ENCODE results near the gene LCE6A. TPM values are rescaled to one million over a fixed set of nuclear protein-coding genes. Genes with fewer than 3 reads are reported as not detected.

LCE6A gene
- total RNA-seq, 4 donors from 2014 or later: not detected

- intact Hi-C loops (cut with DNase I; ENCODE audit: low total_unique reads): no loop called here
- H3K27me3 ChIP-seq: no peaks in the 10 kb centered on the region
- H3K9me3 ChIP-seq: no peaks in the 10 kb centered on the region
- no peak for DNase-seq
- TF ChIP-seq, protein P1, sequence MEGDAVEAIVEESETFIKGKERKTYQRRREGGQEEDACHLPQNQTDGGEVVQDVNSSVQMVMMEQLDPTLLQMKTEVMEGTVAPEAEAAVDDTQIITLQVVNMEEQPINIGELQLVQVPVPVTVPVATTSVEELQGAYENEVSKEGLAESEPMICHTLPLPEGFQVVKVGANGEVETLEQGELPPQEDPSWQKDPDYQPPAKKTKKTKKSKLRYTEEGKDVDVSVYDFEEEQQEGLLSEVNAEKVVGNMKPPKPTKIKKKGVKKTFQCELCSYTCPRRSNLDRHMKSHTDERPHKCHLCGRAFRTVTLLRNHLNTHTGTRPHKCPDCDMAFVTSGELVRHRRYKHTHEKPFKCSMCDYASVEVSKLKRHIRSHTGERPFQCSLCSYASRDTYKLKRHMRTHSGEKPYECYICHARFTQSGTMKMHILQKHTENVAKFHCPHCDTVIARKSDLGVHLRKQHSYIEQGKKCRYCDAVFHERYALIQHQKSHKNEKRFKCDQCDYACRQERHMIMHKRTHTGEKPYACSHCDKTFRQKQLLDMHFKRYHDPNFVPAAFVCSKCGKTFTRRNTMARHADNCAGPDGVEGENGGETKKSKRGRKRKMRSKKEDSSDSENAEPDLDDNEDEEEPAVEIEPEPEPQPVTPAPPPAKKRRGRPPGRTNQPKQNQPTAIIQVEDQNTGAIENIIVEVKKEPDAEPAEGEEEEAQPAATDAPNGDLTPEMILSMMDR (IDR thresholded peaks at IDR 0.05): no peak
- TF ChIP-seq POLR2A (IDR thresholded peaks at IDR 0.05): no peak
- no peaks in the 10 kb centered on the region for H3K36me3 ChIP-seq
- no peak overlapping the region for H3K27ac ChIP-seq
- no peak overlapping the region for H3K4me3 ChIP-seq
- H3K4me1 ChIP-seq: no peaks in the 10 kb centered on the region
These were observed 29.1 kb downstream of the LCE6A start for GRCh38 chr1:152871731-152872126.

GRCh38 chr1:152873495-152873894 lies 30.8 kb downstream of the LCE6A start:
- intact Hi-C loops (cut with DNase I; ENCODE audit: low total_unique reads): no loop called here
- Histone ChIP-seq H3K4me3 (no peak overlapping the region), H3K4me1 (no peaks in the 10 kb centered on the region), H3K9me3 (no peaks in the 10 kb centered on the region), H3K36me3 (no peaks in the 10 kb centered on the region), H3K27me3 (no peaks in the 10 kb centered on the region), H3K27ac (no peak overlapping the region)
- no peak for TF ChIP-seq POLR2A (IDR thresholded peaks at IDR 0.05)
- TF ChIP-seq, protein P1 (IDR thresholded peaks at IDR 0.05): no peak
- DNase-seq: no peak

DNA sequence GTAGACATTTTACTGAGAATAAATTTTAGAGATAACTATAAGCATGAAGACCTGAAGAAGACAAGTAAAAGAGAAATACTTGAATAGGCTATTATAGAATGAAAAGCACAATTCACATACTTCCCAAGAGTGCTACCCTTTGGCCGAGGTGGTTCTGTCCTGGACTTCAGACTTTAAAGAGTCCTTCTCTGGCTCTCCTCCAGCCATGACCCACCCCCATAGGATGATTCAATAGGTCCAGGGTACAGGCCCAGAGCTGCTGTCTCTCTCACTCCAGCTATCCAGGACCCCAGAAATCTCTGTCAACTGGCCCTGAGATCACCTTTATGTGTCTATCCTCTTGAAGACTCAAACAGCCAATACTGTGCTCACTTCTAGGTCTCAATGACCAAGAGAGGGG lies 34.2 kb downstream of the LCE6A start:
- Histone ChIP-seq H3K36me3 (no peaks in the 10 kb centered on the region), H3K27me3 (no peaks in the 10 kb centered on the region), H3K4me1 (no peaks in the 10 kb centered on the region), H3K27ac (no peak overlapping the region), H3K9me3 (no peaks in the 10 kb centered on the region), H3K4me3 (no peak overlapping the region)
- intact Hi-C loops (cut with DNase I; ENCODE audit: low total_unique reads): no loop called here
- TF ChIP-seq, protein P1 (IDR thresholded peaks at IDR 0.05): no peak
- no peak for TF ChIP-seq POLR2A (IDR thresholded peaks at IDR 0.05)
- no peak for DNase-seq

DNA sequence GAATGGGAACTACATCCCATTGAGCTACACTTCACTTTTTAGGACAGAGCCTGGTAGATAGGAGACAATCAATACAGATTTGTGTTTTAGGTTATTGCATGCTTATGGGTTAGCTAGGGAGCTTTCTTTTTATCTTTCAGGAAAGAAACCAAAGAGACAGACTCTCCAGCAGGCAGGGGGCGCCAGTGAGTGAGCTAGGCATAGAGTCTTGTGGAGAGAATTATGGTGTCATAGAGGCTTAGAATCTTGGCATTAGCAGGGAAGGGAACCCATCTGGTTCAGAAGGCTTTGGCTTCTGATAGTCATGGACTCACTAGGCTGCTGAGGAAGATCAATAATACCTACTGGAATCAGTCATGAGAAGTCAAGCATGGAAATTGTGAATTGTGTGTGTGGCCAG lies 35.4 kb downstream of the LCE6A start, which contains the start of gene SMCP:
Gene SMCP, plus strand, starts transcription at position 281 of the 400 bp plus-strand sequence. CDS start 6,101 bp downstream, outside the sequence.
- no peak for DNase-seq
- Histone ChIP-seq H3K4me3 (no peak within 1 kb of the TSS), H3K27ac (no peak within 1 kb of the TSS), H3K27me3 (no peaks in the 10 kb centered on the region), H3K36me3 (no peaks in the 10 kb centered on the region), H3K4me1 (no peaks in the 10 kb centered on the region), H3K9me3 (no peaks in the 10 kb centered on the region)
- intact Hi-C loops (cut with DNase I; ENCODE audit: low total_unique reads): no loop called here
- TF ChIP-seq, protein P1 (IDR thresholded peaks at IDR 0.05): no peak
- no peak for TF ChIP-seq POLR2A (IDR thresholded peaks at IDR 0.05)

GRCh38 chr1:152879559-152880198 lies 37.0 kb downstream of the LCE6A start:
- DNase-seq: no peak
- intact Hi-C loops (cut with DNase I; ENCODE audit: low total_unique reads): no loop called here
- no peak overlapping the region for H3K27ac ChIP-seq
- H3K9me3 ChIP-seq: no peaks in the 10 kb centered on the region
- H3K36me3 ChIP-seq: no peaks in the 10 kb centered on the region
- H3K4me1 ChIP-seq: no peaks in the 10 kb centered on the region
- no peaks in the 10 kb centered on the region for H3K27me3 ChIP-seq
- TF ChIP-seq, protein P1 (IDR thresholded peaks at IDR 0.05): no peak
- no peak for TF ChIP-seq POLR2A (IDR thresholded peaks at IDR 0.05)
- no peak overlapping the region for H3K4me3 ChIP-seq

All from uterus (tissue), 4 donors.